ENCODE measurements around the gene MXD1.

DNA sequence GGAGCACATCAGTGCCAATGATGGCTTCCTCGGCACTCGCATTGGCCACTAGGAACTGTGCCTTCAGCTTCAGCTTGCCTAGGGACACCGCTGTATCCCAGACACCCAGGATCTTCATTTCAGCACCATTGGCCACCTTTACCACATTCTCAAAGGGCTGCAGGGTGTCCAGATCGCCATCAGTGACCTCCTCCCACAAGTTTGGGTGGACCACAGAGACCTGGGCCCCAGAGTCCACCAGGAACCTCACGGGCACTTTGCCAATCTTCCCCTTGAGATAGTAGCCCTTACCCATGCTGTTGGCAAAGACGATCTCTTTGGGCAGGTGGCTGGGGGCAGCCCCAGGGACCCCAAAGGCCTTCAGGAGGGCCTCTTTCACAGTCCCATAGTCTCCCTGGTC is 45.9 kb downstream of the MXD1 start:
- TF ChIP-seq, protein P1, sequence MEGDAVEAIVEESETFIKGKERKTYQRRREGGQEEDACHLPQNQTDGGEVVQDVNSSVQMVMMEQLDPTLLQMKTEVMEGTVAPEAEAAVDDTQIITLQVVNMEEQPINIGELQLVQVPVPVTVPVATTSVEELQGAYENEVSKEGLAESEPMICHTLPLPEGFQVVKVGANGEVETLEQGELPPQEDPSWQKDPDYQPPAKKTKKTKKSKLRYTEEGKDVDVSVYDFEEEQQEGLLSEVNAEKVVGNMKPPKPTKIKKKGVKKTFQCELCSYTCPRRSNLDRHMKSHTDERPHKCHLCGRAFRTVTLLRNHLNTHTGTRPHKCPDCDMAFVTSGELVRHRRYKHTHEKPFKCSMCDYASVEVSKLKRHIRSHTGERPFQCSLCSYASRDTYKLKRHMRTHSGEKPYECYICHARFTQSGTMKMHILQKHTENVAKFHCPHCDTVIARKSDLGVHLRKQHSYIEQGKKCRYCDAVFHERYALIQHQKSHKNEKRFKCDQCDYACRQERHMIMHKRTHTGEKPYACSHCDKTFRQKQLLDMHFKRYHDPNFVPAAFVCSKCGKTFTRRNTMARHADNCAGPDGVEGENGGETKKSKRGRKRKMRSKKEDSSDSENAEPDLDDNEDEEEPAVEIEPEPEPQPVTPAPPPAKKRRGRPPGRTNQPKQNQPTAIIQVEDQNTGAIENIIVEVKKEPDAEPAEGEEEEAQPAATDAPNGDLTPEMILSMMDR (IDR thresholded peaks at IDR 0.05): no peak
- TF ChIP-seq POLR2A (IDR thresholded peaks at IDR 0.05; ENCODE audit: low read depth) (no peak), EP300 (IDR thresholded peaks at IDR 0.05) (no peak), POLR2AphosphoS5 (IDR thresholded peaks at IDR 0.05) (no peak)

Measured in esophagus muscularis mucosa (tissue), 4 donors.